ENCODE measurements around the gene TCEAL5.
"Not testable (repeated sequence)": the region's sequence is repeated elsewhere in the genome, so short reads cannot be mapped to it uniquely, and the experiment has no call there.

The TCEAL5 gene

GRCh38 chrX:103233263-103233662 is 43.3 kb downstream of the TCEAL5 start:
- no peak for DNase-seq

GRCh38 chrX:103225918-103226317 is 50.6 kb downstream of the TCEAL5 start:
- DNase-seq = not testable (repeated sequence)
